ENCODE measurements around the gene EML6.

Gene EML6

GRCh38 chr2:54995553-54995952 lies 272.1 kb downstream of the EML6 start:
- Histone ChIP-seq H4K20me1 (ENCODE audit: insufficient read depth, low read length, poor library complexity, severe bottlenecking) (peaks cover 96% of the 10 kb centered on the region), H3K4me2 (ENCODE audit: low read depth, low read length, poor library complexity, severe bottlenecking) (no peak overlapping the region), H3K36me3 (ENCODE audit: insufficient read depth, low read length) (no peaks in the 10 kb centered on the region), H3K27me3 (ENCODE audit: insufficient read depth, low read length, poor library complexity, severe bottlenecking) (no peaks in the 10 kb centered on the region), H3F3A (ENCODE audit: low read depth) (no peaks in the 10 kb centered on the region), H3K9me2 (replicated peaks; ENCODE audit: low read depth, low read length) (no peaks in the 10 kb centered on the region), H3K9me3 (ENCODE audit: insufficient read depth, low read depth, low read length) (no peaks in the 10 kb centered on the region), H3K4me3 (ENCODE audit: low read length, poor library complexity, severe bottlenecking) (no peak overlapping the region), H3K9ac (ENCODE audit: low read depth, low read length, poor library complexity, severe bottlenecking) (no peak overlapping the region), H2AFZ (ENCODE audit: low read length) (no peak overlapping the region), H3K79me2 (ENCODE audit: insufficient read depth, low read length) (peaks cover 99% of the 10 kb centered on the region), H3K4me1 (ENCODE audit: insufficient read depth, low read length, poor library complexity, severe bottlenecking) (peaks cover 24% of the 10 kb centered on the region)
- no peak for TF ChIP-seq CTCF (conservative IDR thresholded peaks at IDR 0.05; ENCODE audit: low read length)
- no peak for TF ChIP-seq EZH2phosphoT487 (IDR thresholded peaks at IDR 0.05; ENCODE audit: borderline replicate concordance)

GRCh38 chr2:54997826-54998225 lies 274.4 kb downstream of the EML6 start:
- H4K20me1 ChIP-seq (ENCODE audit: insufficient read depth, low read length, poor library complexity, severe bottlenecking): peaks cover 88% of the 10 kb centered on the region
- TF ChIP-seq CTCF (conservative IDR thresholded peaks at IDR 0.05; ENCODE audit: low read length): no peak
- no peak for TF ChIP-seq EZH2phosphoT487 (IDR thresholded peaks at IDR 0.05; ENCODE audit: borderline replicate concordance)
- H3K9ac ChIP-seq (ENCODE audit: low read depth, low read length, poor library complexity, severe bottlenecking): no peak overlapping the region
- no peaks in the 10 kb centered on the region for H3K9me2 ChIP-seq (replicated peaks; ENCODE audit: low read depth, low read length)
- no peak overlapping the region for H2AFZ ChIP-seq (ENCODE audit: low read length)
- H3K4me2 ChIP-seq (ENCODE audit: low read depth, low read length, poor library complexity, severe bottlenecking): no peak overlapping the region
- no peaks in the 10 kb centered on the region for H3K27me3 ChIP-seq (ENCODE audit: insufficient read depth, low read length, poor library complexity, severe bottlenecking)
- peaks cover 98% of the 10 kb centered on the region for H3K79me2 ChIP-seq (ENCODE audit: insufficient read depth, low read length)
- H3K36me3 ChIP-seq (ENCODE audit: insufficient read depth, low read length): no peaks in the 10 kb centered on the region
- no peaks in the 10 kb centered on the region for H3K9me3 ChIP-seq (ENCODE audit: insufficient read depth, low read depth, low read length)
- H3K4me1 ChIP-seq (ENCODE audit: insufficient read depth, low read length, poor library complexity, severe bottlenecking): peaks cover 24% of the 10 kb centered on the region
- H3K4me3 ChIP-seq (ENCODE audit: low read length, poor library complexity, severe bottlenecking): no peak overlapping the region
- H3F3A ChIP-seq (ENCODE audit: low read depth): no peaks in the 10 kb centered on the region

GRCh38 chr2:54999182-54999581 lies 275.7 kb downstream of the EML6 start:
- Histone ChIP-seq H3K4me2 (ENCODE audit: low read depth, low read length, poor library complexity, severe bottlenecking) (peak overlapping the region; percentile 38), H2AFZ (ENCODE audit: low read length) (no peak overlapping the region), H3F3A (ENCODE audit: low read depth) (no peaks in the 10 kb centered on the region), H3K9me2 (replicated peaks; ENCODE audit: low read depth, low read length) (no peaks in the 10 kb centered on the region), H3K36me3 (ENCODE audit: insufficient read depth, low read length) (no peaks in the 10 kb centered on the region), H4K20me1 (ENCODE audit: insufficient read depth, low read length, poor library complexity, severe bottlenecking) (peaks cover 87% of the 10 kb centered on the region), H3K79me2 (ENCODE audit: insufficient read depth, low read length) (peaks cover 98% of the 10 kb centered on the region), H3K9ac (ENCODE audit: low read depth, low read length, poor library complexity, severe bottlenecking) (no peak overlapping the region), H3K9me3 (ENCODE audit: insufficient read depth, low read depth, low read length) (no peaks in the 10 kb centered on the region), H3K27me3 (ENCODE audit: insufficient read depth, low read length, poor library complexity, severe bottlenecking) (no peaks in the 10 kb centered on the region), H3K4me1 (ENCODE audit: insufficient read depth, low read length, poor library complexity, severe bottlenecking) (peaks cover 24% of the 10 kb centered on the region), H3K4me3 (ENCODE audit: low read length, poor library complexity, severe bottlenecking) (no peak overlapping the region)
- TF ChIP-seq CTCF (conservative IDR thresholded peaks at IDR 0.05; ENCODE audit: low read length) (no peak), EZH2phosphoT487 (IDR thresholded peaks at IDR 0.05; ENCODE audit: borderline replicate concordance) (no peak)
